ENCODE results near the gene ATP5MC2.

DNA sequence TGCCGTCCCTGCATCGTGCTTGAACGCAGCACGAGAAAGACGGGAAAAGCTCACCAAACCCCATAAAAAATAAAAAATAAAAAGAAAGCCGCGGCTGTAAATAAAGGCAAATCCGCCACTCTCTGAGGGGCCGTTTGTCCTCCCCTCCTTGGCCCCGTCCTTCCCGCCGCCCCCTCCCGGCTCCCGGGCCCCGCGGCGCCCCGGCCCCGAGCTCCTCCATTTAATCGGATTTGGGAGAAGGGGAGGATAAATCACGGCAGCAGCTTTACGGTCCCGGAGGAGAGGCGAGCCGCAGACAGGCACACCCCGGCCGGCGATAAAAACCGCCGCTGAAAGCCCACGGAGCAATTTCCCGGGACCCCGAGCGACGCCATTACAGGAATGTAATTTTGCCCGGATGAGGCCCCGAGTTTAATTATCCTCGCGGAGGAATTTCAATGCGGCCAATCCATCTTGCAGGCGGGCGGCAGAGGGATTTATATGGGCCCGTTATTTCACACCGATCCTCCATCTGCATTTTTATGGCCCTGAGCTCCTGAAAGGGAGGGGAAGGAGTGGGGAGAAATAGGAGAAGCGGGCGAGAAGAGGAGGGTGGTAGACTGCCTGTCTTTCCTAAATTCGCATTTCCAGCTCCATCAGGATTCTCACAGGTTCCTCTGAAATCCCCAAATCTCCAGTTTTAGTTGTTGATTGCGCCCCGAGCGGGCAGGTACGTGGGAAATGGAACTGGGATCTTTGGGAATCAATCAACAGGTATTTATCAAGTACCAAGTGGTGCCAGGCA lies 1.3 kb upstream of the ATP5MC2 start:
- TF ChIP-seq, protein P1, sequence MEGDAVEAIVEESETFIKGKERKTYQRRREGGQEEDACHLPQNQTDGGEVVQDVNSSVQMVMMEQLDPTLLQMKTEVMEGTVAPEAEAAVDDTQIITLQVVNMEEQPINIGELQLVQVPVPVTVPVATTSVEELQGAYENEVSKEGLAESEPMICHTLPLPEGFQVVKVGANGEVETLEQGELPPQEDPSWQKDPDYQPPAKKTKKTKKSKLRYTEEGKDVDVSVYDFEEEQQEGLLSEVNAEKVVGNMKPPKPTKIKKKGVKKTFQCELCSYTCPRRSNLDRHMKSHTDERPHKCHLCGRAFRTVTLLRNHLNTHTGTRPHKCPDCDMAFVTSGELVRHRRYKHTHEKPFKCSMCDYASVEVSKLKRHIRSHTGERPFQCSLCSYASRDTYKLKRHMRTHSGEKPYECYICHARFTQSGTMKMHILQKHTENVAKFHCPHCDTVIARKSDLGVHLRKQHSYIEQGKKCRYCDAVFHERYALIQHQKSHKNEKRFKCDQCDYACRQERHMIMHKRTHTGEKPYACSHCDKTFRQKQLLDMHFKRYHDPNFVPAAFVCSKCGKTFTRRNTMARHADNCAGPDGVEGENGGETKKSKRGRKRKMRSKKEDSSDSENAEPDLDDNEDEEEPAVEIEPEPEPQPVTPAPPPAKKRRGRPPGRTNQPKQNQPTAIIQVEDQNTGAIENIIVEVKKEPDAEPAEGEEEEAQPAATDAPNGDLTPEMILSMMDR (IDR thresholded peaks at IDR 0.05), result no peak
- peak; percentile 14 for TF ChIP-seq EZH2 (IDR thresholded peaks at IDR 0.05)

Measured in neural progenitor cell (in vitro differentiated cells).